WERI-Rb-1 (cell line): ENCODE results near the gene ADCYAP1.
"Not testable (repeated sequence)": the region's sequence is repeated elsewhere in the genome, so short reads cannot be mapped to it uniquely, and the experiment has no call there.

ENCODE experiments used
- DNase-seq: peaks from one replicate; pipeline ENCODE4 v3.0.0-alpha.2; 2020
- H3K27ac ChIP-seq: fragments of 250-450 bp; sonication (Bioruptor Pico); 2 replicates; pipeline ENCODE4 v1.5.1; 2020; ENCODE audit warnings: mild to moderate bottlenecking, moderate library complexity
- H3K27me3 ChIP-seq: fragments of 250-450 bp; sonication (Bioruptor Pico); 2 replicates; pipeline ENCODE4 v1.5.1; 2021; ENCODE audit warnings: mild to moderate bottlenecking, low read depth, moderate library complexity; ENCODE audit not compliant: insufficient read depth, severe bottlenecking
- H3K36me3 ChIP-seq: fragments of 250-450 bp; sonication (Bioruptor Pico); 2 replicates; pipeline ENCODE4 v1.5.1; 2020; ENCODE audit warnings: mild to moderate bottlenecking, moderate library complexity
- H3K4me3 ChIP-seq: 2 replicates; pipeline ENCODE4 v1.5.1; 2011; ENCODE audit warnings: low read depth, mild to moderate bottlenecking, control low read depth, low read length
- H3K9me3 ChIP-seq: fragments of 250-450 bp; sonication (Bioruptor Pico); 2 replicates; pipeline ENCODE4 v1.5.1; 2021; ENCODE audit warnings: mild to moderate bottlenecking, moderate library complexity; ENCODE audit not compliant: severe bottlenecking
- TF ChIP-seq, protein P1 (sequence below): IDR thresholded peaks from 2 replicates; pipeline ENCODE4 v1.5.1; 2011; ENCODE audit warnings: low read depth, mild to moderate bottlenecking, control low read depth, inconsistent platforms, low read length

ADCYAP1 gene

GRCh38 chr18:904218-905090 is at the start of gene ADCYAP1:
Gene ADCYAP1 (plus strand): TSS chr18:904871. CDS start chr18:905387, 516 bp downstream.
- Histone ChIP-seq H3K27ac (no peak within 1 kb of the TSS), H3K27me3 (peaks cover 67% of the 10 kb centered on the region), H3K36me3 (no peaks in the 10 kb centered on the region), H3K4me3 (peak within 1 kb of the TSS; percentile 58), H3K9me3 (no peaks in the 10 kb centered on the region)
- peak; percentile 73 for DNase-seq
- TF ChIP-seq, protein P1, sequence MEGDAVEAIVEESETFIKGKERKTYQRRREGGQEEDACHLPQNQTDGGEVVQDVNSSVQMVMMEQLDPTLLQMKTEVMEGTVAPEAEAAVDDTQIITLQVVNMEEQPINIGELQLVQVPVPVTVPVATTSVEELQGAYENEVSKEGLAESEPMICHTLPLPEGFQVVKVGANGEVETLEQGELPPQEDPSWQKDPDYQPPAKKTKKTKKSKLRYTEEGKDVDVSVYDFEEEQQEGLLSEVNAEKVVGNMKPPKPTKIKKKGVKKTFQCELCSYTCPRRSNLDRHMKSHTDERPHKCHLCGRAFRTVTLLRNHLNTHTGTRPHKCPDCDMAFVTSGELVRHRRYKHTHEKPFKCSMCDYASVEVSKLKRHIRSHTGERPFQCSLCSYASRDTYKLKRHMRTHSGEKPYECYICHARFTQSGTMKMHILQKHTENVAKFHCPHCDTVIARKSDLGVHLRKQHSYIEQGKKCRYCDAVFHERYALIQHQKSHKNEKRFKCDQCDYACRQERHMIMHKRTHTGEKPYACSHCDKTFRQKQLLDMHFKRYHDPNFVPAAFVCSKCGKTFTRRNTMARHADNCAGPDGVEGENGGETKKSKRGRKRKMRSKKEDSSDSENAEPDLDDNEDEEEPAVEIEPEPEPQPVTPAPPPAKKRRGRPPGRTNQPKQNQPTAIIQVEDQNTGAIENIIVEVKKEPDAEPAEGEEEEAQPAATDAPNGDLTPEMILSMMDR, result peak; percentile 49

- H3K36me3 ChIP-seq, result no peaks in the 10 kb centered on the region
- H3K9me3 ChIP-seq, result no peaks in the 10 kb centered on the region
- no peak for DNase-seq
- no peak overlapping the region for H3K4me3 ChIP-seq
- no peak overlapping the region for H3K27ac ChIP-seq
- no peaks in the 10 kb centered on the region for H3K27me3 ChIP-seq
- TF ChIP-seq, protein P1, result no peak
Observed at GRCh38 chr18:857986-858385, 46.7 kb upstream of the ADCYAP1 start.

- no peaks in the 10 kb centered on the region for H3K27me3 ChIP-seq
- H3K27ac ChIP-seq, result no peak overlapping the region
- H3K9me3 ChIP-seq, result no peaks in the 10 kb centered on the region
- H3K4me3 ChIP-seq, result no peak overlapping the region
- no peaks in the 10 kb centered on the region for H3K36me3 ChIP-seq
- DNase-seq, result peak; percentile 78
- TF ChIP-seq, protein P1, result peak; percentile 99
Observed at GRCh38 chr18:864872-865273, 39.8 kb upstream of the ADCYAP1 start.

DNA sequence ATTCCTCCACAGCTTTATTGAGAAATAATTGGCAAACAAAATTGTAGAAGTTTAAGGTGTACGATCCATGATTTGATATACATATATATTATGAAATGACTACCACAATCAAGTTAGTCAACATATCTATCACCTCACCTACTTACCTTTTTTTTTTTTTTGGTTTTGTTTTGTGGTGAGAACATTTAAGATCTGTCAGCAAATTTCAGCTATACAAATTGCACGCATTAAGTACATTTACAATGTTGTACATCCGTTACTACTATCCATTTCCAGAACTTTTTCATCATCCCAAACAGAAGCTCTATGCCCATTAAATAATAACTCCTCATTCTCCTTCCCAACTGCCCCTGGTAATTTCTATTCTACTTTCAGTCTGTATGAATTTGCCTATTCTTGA is 37.4 kb upstream of the ADCYAP1 start:
- Histone ChIP-seq H3K9me3 (no peaks in the 10 kb centered on the region), H3K36me3 (no peaks in the 10 kb centered on the region), H3K27me3 (no peaks in the 10 kb centered on the region), H3K4me3 (no peak overlapping the region), H3K27ac (no peak overlapping the region)
- DNase-seq, result no peak
- TF ChIP-seq, protein P1, result no peak

GRCh38 chr18:873426-873825 is 31.2 kb upstream of the ADCYAP1 start:
- H3K4me3 ChIP-seq, H3K27me3 ChIP-seq: not testable (repeated sequence)

GRCh38 chr18:875912-876311 is 28.8 kb upstream of the ADCYAP1 start:
- no peaks in the 10 kb centered on the region for H3K27me3 ChIP-seq

More at GRCh38 chr18:873426-873825, 31.2 kb upstream of the ADCYAP1 start:
- H3K9me3 ChIP-seq, DNase-seq, H3K27ac ChIP-seq, H3K36me3 ChIP-seq: not testable (repeated sequence)

More at GRCh38 chr18:875912-876311, 28.8 kb upstream of the ADCYAP1 start:
- no peak for DNase-seq
- no peaks in the 10 kb centered on the region for H3K36me3 ChIP-seq
- H3K4me3 ChIP-seq, result no peak overlapping the region
- TF ChIP-seq, protein P1, result no peak
- H3K9me3 ChIP-seq, result no peaks in the 10 kb centered on the region
- no peak overlapping the region for H3K27ac ChIP-seq
